HCT116 (cell line): ENCODE results near the gene NIBAN1. TPM values are rescaled to one million over a fixed set of nuclear protein-coding genes. Genes with fewer than 3 reads are reported as not detected.

Source experiments
- ATAC-seq: fragments of 200-7000 bp; cut with Tn5 transposase; 2 replicates; pipeline ENCODE4 v1.9.1; 2020; ENCODE audit warnings: mild to moderate bottlenecking, moderate library complexity
- BruUV-seq: library from RNA; stranded (reverse); fragments of 400-500 nt; replicated peaks from 2 replicates; lab custom pipeline; 2021; lab: Mats Ljungman, UMichigan
- CTCF ChIA-PET: fragments of 300-600 bp; sonication (Branson Sonifier 250); formaldehyde crosslinking; loops from one replicate; lab custom pipeline; 2021; ENCODE audit warnings: antibody characterized with exemption; lab: Charles Lee
- POLR2A ChIA-PET: fragments of 300-600, 350-600 bp; sonication (Branson Sonifier 250); formaldehyde crosslinking; loops from one replicate; lab custom pipeline; 2021; ENCODE audit warnings: antibody characterized with exemption; lab: Charles Lee
- RAD21 ChIA-PET, 2 experiments: fragments of 300-600 bp; sonication (Branson Sonifier 250); formaldehyde crosslinking; loops; one replicate each; lab custom pipeline; 2023; ENCODE audit warnings: low total read pairs in 2 of 2; ENCODE audit not compliant: uncharacterized antibody in 2 of 2, unreplicated experiment in 2 of 2, low non-redundant PET in 1 of 2; lab: Charles Lee
- DNase-seq: peaks from one replicate; pipeline ENCODE4 v3.0.0-alpha.2; 2010; ENCODE audit warnings: low read depth, low spot score
- H2AFZ ChIP-seq: fragments of 200-600 bp; shearing (Covaris generic), sonication (generic); 2 replicates; pipeline ENCODE4 v1.6.1; 2017; ENCODE audit warnings: low read depth, mixed run types, mixed read lengths, antibody characterized with exemption, low read length; ENCODE audit not compliant: poor library complexity, severe bottlenecking
- H3K27ac ChIP-seq: 2 replicates; pipeline ENCODE4 v1.5.1; 2012; ENCODE audit warnings: low read depth, low read length
- H3K27me3 ChIP-seq: fragments of 200-600 bp; sonication (generic); 2 replicates; pipeline ENCODE4 v1.6.1; 2016; ENCODE audit warnings: mixed run types, low read length, mixed read lengths; ENCODE audit not compliant: insufficient read depth
- H3K36me3 ChIP-seq, 2 experiments: fragments of 200-500 bp in 1 of 2; fragments of 200-600 bp in 1 of 2; sonication (Bioruptor generic) in 1 of 2; sonication (generic) in 1 of 2; 2 replicates each; pipeline versions ENCODE4 v1.5.1 to v1.6.1; 2014 to 2016; ENCODE audit warnings: low read length in 2 of 2, inconsistent platforms in 1 of 2, mixed read lengths in 1 of 2, mixed run types in 1 of 2; ENCODE audit not compliant: insufficient read depth in 2 of 2, control insufficient read depth in 1 of 2
- H3K4me1 ChIP-seq, 2 experiments: fragments of 200-600 bp in 1 of 2; sonication (generic) in 1 of 2; 2 replicates each; pipeline versions ENCODE4 v1.5.1 to v1.6.1; 2012 to 2017; ENCODE audit warnings: low read length in 2 of 2, inconsistent platforms in 1 of 2, mild to moderate bottlenecking in 1 of 2, mixed read lengths in 1 of 2, mixed run types in 1 of 2, moderate library complexity in 1 of 2; ENCODE audit not compliant: insufficient read depth in 2 of 2, control insufficient read depth in 1 of 2
- H3K4me2 ChIP-seq: fragments of 200-600 bp; sonication (generic); 2 replicates; pipeline ENCODE4 v1.6.1; 2017; ENCODE audit warnings: mixed run types, low read length, mixed read lengths
- H3K4me3 ChIP-seq, 2 experiments: fragments of 200-600 bp in 1 of 2; sonication (generic) in 1 of 2; replicated peaks in 1 of 2; 2 replicates each; pipeline ENCODE4 v1.5.1; 2011 to 2016; ENCODE audit warnings: low read length in 2 of 2, control low read depth in 1 of 2, low read depth in 1 of 2, mild to moderate bottlenecking in 1 of 2, mixed read lengths in 1 of 2, mixed run types in 1 of 2
- H3K79me2 ChIP-seq: fragments of 200-600 bp; sonication (generic); 2 replicates; pipeline ENCODE4 v1.6.1; 2017; ENCODE audit warnings: mild to moderate bottlenecking, mixed run types, low read length, moderate library complexity, mixed read lengths; ENCODE audit not compliant: insufficient read depth
- H3K9ac ChIP-seq: fragments of 200-600 bp; sonication (generic); 2 replicates; pipeline ENCODE4 v1.6.1; 2016; ENCODE audit warnings: low read length, mixed read lengths
- H3K9me2 ChIP-seq: fragments of 200-600 bp; sonication (generic), shearing (Covaris generic); 2 replicates; pipeline ENCODE4 v1.6.1; 2017; ENCODE audit warnings: mixed run types, mild to moderate bottlenecking, moderate library complexity; ENCODE audit not compliant: insufficient read depth
- H3K9me3 ChIP-seq, 2 experiments: fragments of 200-500 bp in 1 of 2; fragments of 200-600 bp in 1 of 2; sonication (Bioruptor generic) in 1 of 2; sonication (generic) in 1 of 2; 2 replicates each; pipeline ENCODE4 v1.6.1; 2014 to 2017; ENCODE audit warnings: low read length in 2 of 2, mixed read lengths in 2 of 2, inconsistent platforms in 1 of 2, low read depth in 1 of 2, mild to moderate bottlenecking in 1 of 2, mixed run types in 1 of 2, moderate library complexity in 1 of 2; ENCODE audit not compliant: control insufficient read depth in 1 of 2, insufficient read depth in 1 of 2
- H4K20me1 ChIP-seq: fragments of 200-600 bp; sonication (generic), shearing (Covaris generic); 2 replicates; pipeline ENCODE4 v1.6.1; 2017; ENCODE audit warnings: mixed run types, mild to moderate bottlenecking, moderate library complexity; ENCODE audit not compliant: insufficient read depth
- CEBPB ChIP-seq: IDR thresholded peaks from 2 replicates; pipeline ENCODE4 v1.6.1; 2012; ENCODE audit warnings: low read depth
- MAX ChIP-seq: IDR thresholded peaks from 2 replicates; pipeline ENCODE4 v1.6.1; 2012
- RAD21 ChIP-seq: IDR thresholded peaks from 2 replicates; pipeline ENCODE4 v1.6.1; 2012; ENCODE audit warnings: low read depth, mild to moderate bottlenecking
- ZBTB33 ChIP-seq: IDR thresholded peaks from 2 replicates; pipeline ENCODE4 v1.6.1; 2011; ENCODE audit warnings: mild to moderate bottlenecking, low read length, moderate library complexity; ENCODE audit not compliant: insufficient replicate concordance; ENCODE audit errors: extremely low read depth
- ZNF274 ChIP-seq: fragments of 200-500 bp; sonication (Bioruptor generic); IDR thresholded peaks from 2 replicates; pipeline ENCODE4 v1.6.1; 2014; ENCODE audit warnings: mild to moderate bottlenecking, low read depth, low read length, inconsistent platforms
- intact Hi-C: fragments of 100-400 bp; cut with micrococcal nuclease; formaldehyde crosslinking; loops from 2 replicates; pipeline ENCODE4 v1.10.0; 2022
- total RNA-seq: library from RNA; stranded (reverse); gene quantifications from one replicate; pipeline ENCODE4 v1.2.1, GENCODE V29; 2021; ENCODE audit not compliant: unreplicated experiment

NIBAN1 gene
- total RNA-seq, 1 experiment from 2014 or later: 10.3 TPM

GRCh38 chr1:184929711-184930202 is 44.6 kb downstream of the NIBAN1 start:
- POLR2A ChIA-PET: no interaction called here
- intact Hi-C loops: no loop called here
- Histone ChIP-seq H3K4me2 (no peak overlapping the region), H3K79me2 (no peaks in the 10 kb centered on the region)
- no peak for DNase-seq
- TF ChIP-seq ZBTB33: no peak
- TF ChIP-seq MAX: no peak
- TF ChIP-seq ZNF274: no peak
- TF ChIP-seq RAD21: no peak
- TF ChIP-seq, all 23 proteins: peak for 0
- Histone ChIP-seq H3K27ac (no peak overlapping the region), H3K4me1 (no peaks in the 10 kb centered on the region), H4K20me1 (no peaks in the 10 kb centered on the region), H2AFZ (no peak overlapping the region), H3K9me3 (no peaks in the 10 kb centered on the region), H3K4me3 (no peak overlapping the region), H3K9ac (no peak overlapping the region), H3K27me3 (no peaks in the 10 kb centered on the region), H3K9me2 (no peaks in the 10 kb centered on the region), H3K36me3 (no peaks in the 10 kb centered on the region)
- no peak for ATAC-seq
- CTCF ChIA-PET: no interaction called here
- no TSS peak for BruUV-seq
- RAD21 ChIA-PET: no interaction called here

GRCh38 chr1:184928394-184928793 is 45.9 kb downstream of the NIBAN1 start:
- Histone ChIP-seq H3K9me3 (no peaks in the 10 kb centered on the region), H3K4me2 (no peak overlapping the region), H3K4me3 (no peak overlapping the region), H3K4me1 (no peaks in the 10 kb centered on the region), H3K79me2 (no peaks in the 10 kb centered on the region), H3K9me2 (no peaks in the 10 kb centered on the region), H4K20me1 (no peaks in the 10 kb centered on the region), H3K9ac (no peak overlapping the region), H2AFZ (no peak overlapping the region)
- ChIA-PET RAD21 (no interaction called here), POLR2A (no interaction called here)
- DNase-seq (no peak), ATAC-seq (no peak)
- no peak for TF ChIP-seq CEBPB
- TF ChIP-seq, all 23 proteins: peak for 0
- H3K27me3 ChIP-seq: no peaks in the 10 kb centered on the region
- no TSS peak for BruUV-seq
- H3K36me3 ChIP-seq: no peaks in the 10 kb centered on the region
- CTCF ChIA-PET: no interaction called here
- intact Hi-C loops: no loop called here
- H3K27ac ChIP-seq: no peak overlapping the region

Other genes with a start within 250 kb of the NIBAN1 start
- gene EDEM3, start 219.7 kb downstream of the NIBAN1 start, total RNA-seq: 14.9 TPM
- 39.1 TPM for gene RNF2, start 71.0 kb upstream of the NIBAN1 start, total RNA-seq
- gene TRMT1L, start 182.4 kb upstream of the NIBAN1 start, total RNA-seq: 28.3 TPM
- gene SWT1, start 182.7 kb upstream of the NIBAN1 start, total RNA-seq: 3.3 TPM